ENCODE data around the gene PRPS2. TPM values are rescaled to one million over a fixed set of nuclear protein-coding genes. Genes with fewer than 3 reads are reported as not detected.

PRPS2 gene
- polyA plus RNA-seq, 1 donor from 2014 or later = 4.7 TPM

- TF ChIP-seq SMC3 (conservative IDR thresholded peaks at IDR 0.05; ENCODE audit: poor library complexity) = no peak
- TF ChIP-seq TAF1 (IDR thresholded peaks at IDR 0.05; ENCODE audit: low read depth) = no peak
- no peak for TF ChIP-seq RAD21 (conservative IDR thresholded peaks at IDR 0.05)
- no peak for TF ChIP-seq EP300 (conservative IDR thresholded peaks at IDR 0.05; ENCODE audit: poor library complexity, severe bottlenecking)
- no peak for TF ChIP-seq EZH2 (IDR thresholded peaks at IDR 0.05; ENCODE audit: borderline replicate concordance, insufficient read depth, low read length, poor library complexity, severe bottlenecking)
- no peak for TF ChIP-seq MXI1 (conservative IDR thresholded peaks at IDR 0.05; ENCODE audit: poor library complexity, severe bottlenecking)
- no peak for TF ChIP-seq REST (IDR thresholded peaks at IDR 0.05; ENCODE audit: borderline replicate concordance)
- no peak for TF ChIP-seq POLR2AphosphoS5 (IDR thresholded peaks at IDR 0.05)
- TF ChIP-seq CTCF (IDR thresholded peaks at IDR 0.05; ENCODE audit: poor library complexity, severe bottlenecking) = no peak
- H3K27me3 ChIP-seq (ENCODE audit: insufficient read depth, low read depth, low read length) = no peaks in the 10 kb centered on the region
These were observed 13.5 kb upstream of the PRPS2 start for GRCh38 chrX:12777670-12778069.

GRCh38 chrX:12779534-12779933 lies 11.7 kb upstream of the PRPS2 start:
- no peak overlapping the region for H3K4me3 ChIP-seq (ENCODE audit: low read length)
- no peak for TF ChIP-seq TAF1 (IDR thresholded peaks at IDR 0.05; ENCODE audit: low read depth)
- no peak for TF ChIP-seq CTCF (IDR thresholded peaks at IDR 0.05; ENCODE audit: poor library complexity, severe bottlenecking)
- no peak for TF ChIP-seq RAD21 (conservative IDR thresholded peaks at IDR 0.05)
- no peak for TF ChIP-seq MXI1 (conservative IDR thresholded peaks at IDR 0.05; ENCODE audit: poor library complexity, severe bottlenecking)
- no peak for TF ChIP-seq SMC3 (conservative IDR thresholded peaks at IDR 0.05; ENCODE audit: poor library complexity)
- TF ChIP-seq EZH2 (IDR thresholded peaks at IDR 0.05; ENCODE audit: borderline replicate concordance, insufficient read depth, low read length, poor library complexity, severe bottlenecking) = no peak
- TF ChIP-seq EP300 (conservative IDR thresholded peaks at IDR 0.05; ENCODE audit: poor library complexity, severe bottlenecking) = no peak
- TF ChIP-seq REST (IDR thresholded peaks at IDR 0.05; ENCODE audit: borderline replicate concordance) = no peak
- no peak for TF ChIP-seq POLR2AphosphoS5 (IDR thresholded peaks at IDR 0.05)
- H3K27me3 ChIP-seq (ENCODE audit: insufficient read depth, low read depth, low read length) = no peaks in the 10 kb centered on the region
- H3K79me2 ChIP-seq (replicated peaks; ENCODE audit: insufficient read depth, low read length) = no peaks in the 10 kb centered on the region
- H3K36me3 ChIP-seq (ENCODE audit: insufficient read depth, low read length) = no peaks in the 10 kb centered on the region
- H3K9ac ChIP-seq (ENCODE audit: low read length) = no peak overlapping the region
- H3K9me2 ChIP-seq (ENCODE audit: insufficient read depth, low read length) = no peaks in the 10 kb centered on the region
- H3K9me3 ChIP-seq (ENCODE audit: low read length) = no peaks in the 10 kb centered on the region
- no peak overlapping the region for H3K4me2 ChIP-seq (ENCODE audit: low read length)
- H2AFZ ChIP-seq (ENCODE audit: low read depth, low read length) = no peak overlapping the region
- H3F3A ChIP-seq (ENCODE audit: insufficient read depth, low read length, poor library complexity, severe bottlenecking) = no peaks in the 10 kb centered on the region
- no peaks in the 10 kb centered on the region for H4K20me1 ChIP-seq (ENCODE audit: insufficient read depth)
- H3K27ac ChIP-seq (ENCODE audit: low read length) = no peak overlapping the region

More at GRCh38 chrX:12777670-12778069, 13.5 kb upstream of the PRPS2 start:
- Histone ChIP-seq H3K79me2 (replicated peaks; ENCODE audit: insufficient read depth, low read length) (no peaks in the 10 kb centered on the region), H3F3A (ENCODE audit: insufficient read depth, low read length, poor library complexity, severe bottlenecking) (no peaks in the 10 kb centered on the region), H4K20me1 (ENCODE audit: insufficient read depth) (no peaks in the 10 kb centered on the region), H3K9me3 (ENCODE audit: low read length) (no peaks in the 10 kb centered on the region), H3K4me2 (ENCODE audit: low read length) (no peak overlapping the region), H3K36me3 (ENCODE audit: insufficient read depth, low read length) (no peaks in the 10 kb centered on the region), H3K9ac (ENCODE audit: low read length) (no peak overlapping the region), H2AFZ (ENCODE audit: low read depth, low read length) (no peak overlapping the region), H3K4me3 (ENCODE audit: low read length) (no peak overlapping the region), H3K9me2 (ENCODE audit: insufficient read depth, low read length) (no peaks in the 10 kb centered on the region), H3K27ac (ENCODE audit: low read length) (no peak overlapping the region)
